Measurements from ENCODE around the gene XRN2. TPM values are rescaled to one million over a fixed set of nuclear protein-coding genes. Genes with fewer than 3 reads are reported as not detected.

XRN2 gene
- total RNA-seq, 1 experiment from 2014 or later, result 122 TPM

DNA sequence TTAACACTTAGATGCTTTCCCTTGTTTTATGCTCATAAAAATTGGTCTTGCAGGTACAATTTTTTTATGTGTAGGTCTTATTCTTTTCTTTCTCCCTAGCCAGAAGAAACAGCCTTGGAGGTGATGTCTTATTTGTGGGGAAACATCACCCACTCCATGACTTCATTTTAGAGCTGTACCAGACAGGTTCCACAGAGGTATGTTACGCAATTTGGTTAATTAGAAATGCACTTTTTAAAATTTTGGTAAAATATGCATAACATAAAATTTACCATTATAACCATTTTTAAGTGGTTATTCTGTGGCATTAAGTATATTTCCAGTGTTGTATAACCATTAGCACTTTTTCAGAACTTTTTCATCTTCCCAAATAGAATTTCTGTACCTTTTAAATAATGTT, 52.9 kb downstream of the XRN2 start:
- Histone ChIP-seq H3K27me3 (replicated peaks; ENCODE audit: insufficient read depth, low read depth, low read length, poor library complexity) (no peaks in the 10 kb centered on the region), H3K36me3 (ENCODE audit: insufficient read depth, low read length, poor library complexity, severe bottlenecking) (peaks cover 49% of the 10 kb centered on the region), H3K4me3 (ENCODE audit: low read depth, low read length, poor library complexity, severe bottlenecking) (no peak overlapping the region), H3K9me3 (ENCODE audit: low read depth, low read length, poor library complexity, severe bottlenecking) (no peaks in the 10 kb centered on the region), H3K27ac (ENCODE audit: low read depth, low read length, poor library complexity, severe bottlenecking) (no peak overlapping the region), H3K4me1 (ENCODE audit: insufficient read depth, low read length, poor library complexity, severe bottlenecking) (peaks cover 19% of the 10 kb centered on the region)
- no peak for DNase-seq (ENCODE audit: low spot score)
- no peak for TF ChIP-seq EZH2 (IDR thresholded peaks at IDR 0.05; ENCODE audit: borderline replicate concordance, low read depth, low read length, poor library complexity, severe bottlenecking)
- TF ChIP-seq, protein P1, sequence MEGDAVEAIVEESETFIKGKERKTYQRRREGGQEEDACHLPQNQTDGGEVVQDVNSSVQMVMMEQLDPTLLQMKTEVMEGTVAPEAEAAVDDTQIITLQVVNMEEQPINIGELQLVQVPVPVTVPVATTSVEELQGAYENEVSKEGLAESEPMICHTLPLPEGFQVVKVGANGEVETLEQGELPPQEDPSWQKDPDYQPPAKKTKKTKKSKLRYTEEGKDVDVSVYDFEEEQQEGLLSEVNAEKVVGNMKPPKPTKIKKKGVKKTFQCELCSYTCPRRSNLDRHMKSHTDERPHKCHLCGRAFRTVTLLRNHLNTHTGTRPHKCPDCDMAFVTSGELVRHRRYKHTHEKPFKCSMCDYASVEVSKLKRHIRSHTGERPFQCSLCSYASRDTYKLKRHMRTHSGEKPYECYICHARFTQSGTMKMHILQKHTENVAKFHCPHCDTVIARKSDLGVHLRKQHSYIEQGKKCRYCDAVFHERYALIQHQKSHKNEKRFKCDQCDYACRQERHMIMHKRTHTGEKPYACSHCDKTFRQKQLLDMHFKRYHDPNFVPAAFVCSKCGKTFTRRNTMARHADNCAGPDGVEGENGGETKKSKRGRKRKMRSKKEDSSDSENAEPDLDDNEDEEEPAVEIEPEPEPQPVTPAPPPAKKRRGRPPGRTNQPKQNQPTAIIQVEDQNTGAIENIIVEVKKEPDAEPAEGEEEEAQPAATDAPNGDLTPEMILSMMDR (conservative IDR thresholded peaks at IDR 0.05; ENCODE audit: low read depth, low read length), result no peak
- intact Hi-C loops (cut with micrococcal nuclease; ENCODE audit: unreplicated experiment), result no loop called here
- BruUV-seq (replicated peaks), result no TSS peak
- POLR2A ChIA-PET (ENCODE audit: low non-redundant PET), result no interaction called here
- CTCF ChIA-PET, result no interaction called here

DNA sequence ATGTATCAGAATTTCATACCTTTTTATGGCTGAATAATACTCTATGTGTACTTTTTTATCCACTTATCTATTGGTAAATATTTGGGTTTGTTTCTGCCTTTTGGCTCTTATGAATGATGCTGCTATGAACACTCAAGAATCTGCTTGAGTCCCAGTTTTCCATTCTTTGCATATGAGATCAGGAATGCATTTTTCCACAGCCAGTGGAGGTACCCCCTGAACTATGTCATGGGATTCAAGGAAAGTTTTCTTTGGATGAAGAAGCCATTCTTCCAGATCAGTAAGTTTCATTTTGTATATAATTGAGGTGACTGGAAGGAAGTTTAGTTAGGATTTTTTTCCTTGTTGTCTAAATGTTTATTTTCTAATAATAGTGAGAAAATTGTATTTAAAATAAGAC, 53.3 kb downstream of the XRN2 start:
- H3K4me3 ChIP-seq (ENCODE audit: low read depth, low read length, poor library complexity, severe bottlenecking), result no peak overlapping the region
- peaks cover 47% of the 10 kb centered on the region for H3K36me3 ChIP-seq (ENCODE audit: insufficient read depth, low read length, poor library complexity, severe bottlenecking)
- no peaks in the 10 kb centered on the region for H3K9me3 ChIP-seq (ENCODE audit: low read depth, low read length, poor library complexity, severe bottlenecking)
- H3K27ac ChIP-seq (ENCODE audit: low read depth, low read length, poor library complexity, severe bottlenecking), result peak overlapping the region; percentile 14
- DNase-seq (ENCODE audit: low spot score), result no peak
- intact Hi-C loops (cut with micrococcal nuclease; ENCODE audit: unreplicated experiment), result no loop called here
- no peaks in the 10 kb centered on the region for H3K27me3 ChIP-seq (replicated peaks; ENCODE audit: insufficient read depth, low read depth, low read length, poor library complexity)
- no peak for TF ChIP-seq EZH2 (IDR thresholded peaks at IDR 0.05; ENCODE audit: borderline replicate concordance, low read depth, low read length, poor library complexity, severe bottlenecking)
- TF ChIP-seq, protein P1 (conservative IDR thresholded peaks at IDR 0.05; ENCODE audit: low read depth, low read length), result no peak
- ChIA-PET POLR2A (ENCODE audit: low non-redundant PET) (no interaction called here), CTCF (no interaction called here)
- peaks cover 19% of the 10 kb centered on the region for H3K4me1 ChIP-seq (ENCODE audit: insufficient read depth, low read length, poor library complexity, severe bottlenecking)
- no TSS peak for BruUV-seq (replicated peaks)

DNA sequence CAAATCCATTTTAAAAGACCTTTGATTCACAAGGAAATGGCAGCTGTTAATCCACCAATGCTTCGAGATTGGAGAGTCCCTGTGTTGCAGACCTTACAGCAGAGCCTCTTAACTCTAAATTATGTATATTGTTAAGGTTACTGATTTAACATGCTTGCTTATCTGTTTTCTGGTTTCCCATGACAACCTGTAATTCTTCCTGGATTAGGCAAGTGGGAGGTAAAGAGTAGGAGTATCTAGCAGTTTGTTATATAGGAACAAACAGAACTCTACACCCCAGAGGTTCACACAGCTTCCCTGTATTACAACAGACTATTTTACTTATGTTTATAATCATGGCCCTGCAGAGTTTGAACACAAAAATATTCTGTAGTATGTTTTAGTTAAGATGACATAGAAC, 54.7 kb downstream of the XRN2 start:
- intact Hi-C loops (cut with micrococcal nuclease; ENCODE audit: unreplicated experiment), result no loop called here
- Histone ChIP-seq H3K36me3 (ENCODE audit: insufficient read depth, low read length, poor library complexity, severe bottlenecking) (peaks cover 47% of the 10 kb centered on the region), H3K4me3 (ENCODE audit: low read depth, low read length, poor library complexity, severe bottlenecking) (no peak overlapping the region), H3K27me3 (replicated peaks; ENCODE audit: insufficient read depth, low read depth, low read length, poor library complexity) (no peaks in the 10 kb centered on the region), H3K9me3 (ENCODE audit: low read depth, low read length, poor library complexity, severe bottlenecking) (no peaks in the 10 kb centered on the region), H3K27ac (ENCODE audit: low read depth, low read length, poor library complexity, severe bottlenecking) (no peak overlapping the region), H3K4me1 (ENCODE audit: insufficient read depth, low read length, poor library complexity, severe bottlenecking) (peaks cover 19% of the 10 kb centered on the region)
- peak; percentile 17 for DNase-seq (ENCODE audit: low spot score)
- no TSS peak for BruUV-seq (replicated peaks)
- ChIA-PET POLR2A (ENCODE audit: low non-redundant PET) (no interaction called here), CTCF (no interaction called here)
- no peak for TF ChIP-seq EZH2 (IDR thresholded peaks at IDR 0.05; ENCODE audit: borderline replicate concordance, low read depth, low read length, poor library complexity, severe bottlenecking)
- TF ChIP-seq, protein P1 (conservative IDR thresholded peaks at IDR 0.05; ENCODE audit: low read depth, low read length), result no peak

Data from A673 (cell line).